OCI-LY7 (cell line): ENCODE data around the gene CRACR2B.

Experiments used
- EZH2phosphoT487 ChIP-seq: fragments of 200-600 bp; sonication (generic); IDR thresholded peaks from 2 replicates; pipeline ENCODE4 v1.6.1; 2018; ENCODE audit warnings: low read depth, borderline replicate concordance, mild to moderate bottlenecking, mixed run types, antibody characterized with exemption, low read length, moderate library complexity, mixed read lengths
- TF ChIP-seq, protein P1 (sequence below): fragments of 200-600 bp; sonication (generic); conservative IDR thresholded peaks from 2 replicates; pipeline ENCODE4 v1.5.1; 2014; ENCODE audit warnings: mild to moderate bottlenecking, antibody characterized with exemption, low read length, moderate library complexity, mixed read lengths

DNA sequence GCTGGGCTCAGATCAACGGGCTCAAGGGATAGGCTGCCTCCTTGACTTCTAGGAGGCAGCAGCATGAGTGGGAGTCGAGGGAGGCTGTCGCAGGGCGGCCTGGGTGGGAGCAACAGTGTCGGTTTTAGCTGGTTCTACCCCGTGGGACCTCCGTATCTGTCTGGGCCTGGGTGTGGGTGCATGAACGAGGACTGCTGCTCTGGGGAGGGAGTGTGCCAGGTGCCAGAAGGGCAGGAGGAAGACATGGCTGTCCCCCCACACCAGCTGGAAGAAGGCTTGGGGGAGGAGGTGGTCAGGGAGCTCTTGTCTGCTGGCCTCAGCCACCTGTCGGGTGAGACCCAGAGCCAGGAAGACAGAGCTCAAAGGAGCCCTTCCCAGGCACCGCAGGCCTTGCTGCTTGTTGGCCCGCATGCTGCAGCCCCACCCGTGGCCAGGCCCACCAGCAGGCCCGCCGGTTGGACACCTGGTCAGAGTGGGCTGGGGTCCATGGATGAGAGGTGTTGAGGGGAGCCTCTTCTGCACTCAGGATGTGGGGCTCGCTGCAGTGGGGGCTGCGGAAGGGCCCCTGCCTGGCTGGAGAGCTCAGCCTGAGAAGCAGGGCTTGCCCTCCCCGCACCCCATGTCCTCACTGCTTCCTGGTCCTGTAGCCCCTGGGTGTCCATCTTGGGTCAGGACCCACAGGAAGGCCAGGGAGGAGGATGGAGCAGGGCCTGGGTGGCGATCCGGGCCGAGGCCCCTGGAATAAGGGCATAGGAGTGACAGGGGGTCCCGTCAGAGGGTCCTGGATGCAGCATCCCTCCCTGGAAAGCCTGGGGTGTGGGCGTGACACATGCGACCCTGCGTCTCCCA, 41.3 kb upstream of the CRACR2B start:
- TF ChIP-seq, protein P1, sequence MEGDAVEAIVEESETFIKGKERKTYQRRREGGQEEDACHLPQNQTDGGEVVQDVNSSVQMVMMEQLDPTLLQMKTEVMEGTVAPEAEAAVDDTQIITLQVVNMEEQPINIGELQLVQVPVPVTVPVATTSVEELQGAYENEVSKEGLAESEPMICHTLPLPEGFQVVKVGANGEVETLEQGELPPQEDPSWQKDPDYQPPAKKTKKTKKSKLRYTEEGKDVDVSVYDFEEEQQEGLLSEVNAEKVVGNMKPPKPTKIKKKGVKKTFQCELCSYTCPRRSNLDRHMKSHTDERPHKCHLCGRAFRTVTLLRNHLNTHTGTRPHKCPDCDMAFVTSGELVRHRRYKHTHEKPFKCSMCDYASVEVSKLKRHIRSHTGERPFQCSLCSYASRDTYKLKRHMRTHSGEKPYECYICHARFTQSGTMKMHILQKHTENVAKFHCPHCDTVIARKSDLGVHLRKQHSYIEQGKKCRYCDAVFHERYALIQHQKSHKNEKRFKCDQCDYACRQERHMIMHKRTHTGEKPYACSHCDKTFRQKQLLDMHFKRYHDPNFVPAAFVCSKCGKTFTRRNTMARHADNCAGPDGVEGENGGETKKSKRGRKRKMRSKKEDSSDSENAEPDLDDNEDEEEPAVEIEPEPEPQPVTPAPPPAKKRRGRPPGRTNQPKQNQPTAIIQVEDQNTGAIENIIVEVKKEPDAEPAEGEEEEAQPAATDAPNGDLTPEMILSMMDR, result no peak
- no peak for TF ChIP-seq EZH2phosphoT487
